Adrenal gland (tissue), 12 donors: ENCODE data around the gene SLC2A6. TPM values are rescaled to one million over a fixed set of nuclear protein-coding genes. Genes with fewer than 3 reads are reported as not detected.

Source experiments
- DNase-seq, 7 donors: peaks; one replicate each; pipeline ENCODE4 v3.0.0-alpha.2; 2019 to 2020
- H3K27ac ChIP-seq, 5 donors: fragments of 200-600 bp; sonication (generic) in 4 of 5; 1 replicate in 3 of 5; 2 replicates in 2 of 5; pipeline versions ENCODE4 v1.5.1 to v1.8.0; 2016 to 2020; ENCODE audit warnings: mild to moderate bottlenecking in 1 of 5
- H3K27me3 ChIP-seq: fragments of 200-600 bp; 2 replicates; pipeline ENCODE4 v1.8.0; 2021
- H3K36me3 ChIP-seq, 2 donors: fragments of 200-600 bp; replicated peaks in 1 of 2; 1 replicate in 1 of 2; 2 replicates in 1 of 2; pipeline versions ENCODE4 v1.5.1 to v1.8.0; 2018 to 2022
- H3K4me1 ChIP-seq, 2 donors: fragments of 200-600 bp; replicated peaks in 1 of 2; 1 replicate in 1 of 2; 2 replicates in 1 of 2; pipeline versions ENCODE4 v1.5.1 to v1.8.0; 2018 to 2021
- H3K4me3 ChIP-seq, 4 donors: fragments of 200-600 bp; sonication (generic) in 3 of 4; one replicate each; pipeline ENCODE4 v1.5.1; 2016 to 2018
- H3K9me3 ChIP-seq, 3 donors: fragments of 200-600 bp; sonication (generic) in 1 of 3; replicated peaks in 1 of 3; 1 replicate in 2 of 3; 2 replicates in 1 of 3; pipeline versions ENCODE4 v1.5.1 to v1.8.0; 2016 to 2021
- CTCF ChIP-seq, 6 experiments: fragments of 450-650 bp in 4 of 6; fragments of 200-600 bp in 2 of 6; sonication (generic) in 1 of 6; IDR thresholded peaks; 1 replicate in 5 of 6; 2 replicates in 1 of 6; pipeline versions ENCODE4 v1.5.1 to v1.8.0; 2016 to 2021; ENCODE audit warnings: antibody characterized with exemption in 6 of 6, mild to moderate bottlenecking in 2 of 6, moderate library complexity in 1 of 6
- POLR2A ChIP-seq, 2 donors: fragments of 450-650 bp; IDR thresholded peaks; one replicate each; pipeline ENCODE4 v1.6.1; 2017; ENCODE audit warnings: antibody characterized with exemption in 2 of 2, mild to moderate bottlenecking in 2 of 2, moderate library complexity in 1 of 2
- WGBS, 4 donors: extraction: QIAGEN DNeasy Blood & Tissue Kit in 2 of 4; methylation state at CpG; one replicate each; pipeline versions ENCODE4 v1.1.5 to v1.1.7; 2013 to 2017; 5-methylcytosine and 5-hydroxymethylcytosine counted together
- intact Hi-C, 2 donors: fragments of 100-400 bp; cut with DNase I; formaldehyde crosslinking; loops; one replicate each; pipeline versions ENCODE4 v1.14.1 to v1.15.0; 2022 to 2023
- polyA plus RNA-seq, 3 donors: library from polyadenylated mRNA; stranded (reverse); fragments of 200-250 nt in 2 of 3; fragments of 350-450 nt in 1 of 3; fragmentation: Illumina TruSeq in 1 of 3; extraction: RNeasy Lipid Tissue Mini Kit (QIAGEN cat#74804) in 1 of 3; gene quantifications; one replicate each; pipeline ENCODE4 v1.2.3, GENCODE V29; 2013 to 2014
- total RNA-seq, 9 donors: library from RNA; depleted of rRNA in 4 of 9; stranded (reverse); fragments of >200 nt in 4 of 9; fragments of 120-200 nt in 1 of 9; fragmentation: NEBNext Ultra II Directional in 1 of 9; extraction: Animal tissue kit (Norgen Biotek cat#: 25700) in 1 of 9; gene quantifications; one replicate each; pipeline versions ENCODE4 v1.1.0 to v1.2.4, GENCODE V29; 2013 to 2023
- donor health status: healthy with polysubstance abuse.
- donor health status: Bipolar disorder and iron deficiency.
- donor health status: DM: yes; HTN: yes; CAD: no.
- donor health status: DM: no; HTN: no; CAD: no.
- donor health status: DM: no; HTN: no; CAD: no.
- donor health status: DM: yes; HTN: yes; CAD: no.

Gene SLC2A6
- total and polyA plus RNA-seq, 12 donors = 1.4 to 79.1 (median 5.8) TPM

GRCh38 chr9:133461975-133462374 is 16.9 kb downstream of the SLC2A6 start:
- DNase-seq = no peak
- no peaks in the 10 kb centered on the region for H3K36me3 ChIP-seq
- no peaks in the 10 kb centered on the region for H3K27me3 ChIP-seq
- H3K27ac ChIP-seq = no peak overlapping the region
- TF ChIP-seq POLR2A (IDR thresholded peaks at IDR 0.05) = no peak
- H3K9me3 ChIP-seq = no peaks in the 10 kb centered on the region
- H3K4me3 ChIP-seq = no peak overlapping the region
- WGBS, 4 donors = 40 to 88% (median 63%) methylated on average over 1 to 4 of the region's 4 CpGs
- peaks cover 0 to 21% of the 10 kb centered on the region in 2 donors for H3K4me1 ChIP-seq
- intact Hi-C loops = no loop called here

- WGBS, 4 donors = 6 to 21% (median 11%) methylated on average over 10 to 30 of the region's 30 CpGs
- no peaks in the 10 kb centered on the region for H3K27me3 ChIP-seq
- TF ChIP-seq CTCF (IDR thresholded peaks at IDR 0.05) = no peak
- no peak for TF ChIP-seq POLR2A (IDR thresholded peaks at IDR 0.05)
- peak; percentile 63 to 86 (median 75) for DNase-seq
- no peaks in the 10 kb centered on the region for H3K36me3 ChIP-seq
- intact Hi-C loops = no loop called here
- peaks cover 0 to 21% of the 10 kb centered on the region in 2 donors for H3K4me1 ChIP-seq
- H3K27ac ChIP-seq = peak overlapping the region; percentile 33 to 96 (median 92)
- H3K9me3 ChIP-seq = no peaks in the 10 kb centered on the region
- peak overlapping the region in 2 of 4 donors; percentile 76 to 91 for H3K4me3 ChIP-seq
These were observed 18.3 kb downstream of the SLC2A6 start for GRCh38 chr9:133460405-133461175.

DNA sequence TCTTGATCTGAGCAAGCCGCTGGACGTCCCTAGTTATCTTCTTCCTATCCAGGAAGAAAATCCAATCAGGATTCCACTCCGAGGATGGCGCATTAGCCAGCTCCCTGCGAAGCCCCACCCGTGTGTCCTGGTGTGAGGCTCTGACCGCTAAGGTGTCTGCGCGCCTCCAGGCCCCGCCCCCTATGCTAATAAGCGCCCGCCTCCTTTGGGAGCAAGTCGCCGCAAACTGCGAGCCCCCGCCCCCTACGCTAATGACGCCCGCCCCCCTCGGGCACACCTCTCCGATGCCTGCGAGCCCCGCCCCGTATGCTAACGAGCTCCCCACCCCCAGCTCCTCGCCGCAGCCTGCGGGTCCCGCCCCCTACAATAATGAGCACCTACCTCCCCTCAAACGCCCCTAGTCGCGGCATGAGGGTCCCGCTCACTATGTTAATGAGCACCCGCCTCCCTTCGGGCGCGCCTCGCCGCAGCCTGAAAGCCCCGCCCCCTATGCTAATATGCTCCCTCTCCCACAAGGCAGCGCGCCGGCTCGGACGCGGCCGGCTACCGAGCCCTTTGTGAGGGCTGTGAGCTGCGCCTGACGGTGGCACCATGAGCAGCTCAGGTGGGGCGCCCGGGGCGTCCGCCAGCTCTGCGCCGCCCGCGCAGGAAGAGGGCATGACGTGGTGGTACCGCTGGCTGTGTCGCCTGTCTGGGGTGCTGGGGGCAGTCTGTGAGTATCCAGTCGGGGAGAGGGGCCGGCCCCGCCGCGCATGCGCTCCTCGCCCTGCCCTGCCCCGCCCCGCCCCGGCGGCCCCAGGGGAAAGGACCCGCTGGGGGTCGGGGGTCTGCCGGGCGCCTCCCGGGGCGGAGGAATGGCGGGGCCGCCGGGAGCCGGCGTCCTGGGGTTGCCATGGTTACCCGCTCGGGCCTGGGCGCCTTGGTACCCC is 19.2 kb downstream of the SLC2A6 start, which contains the start of gene CACFD1:
TSS of gene CACFD1 (plus strand) at position 503 of the 929 bp plus-strand sequence. CDS start at position 592, 89 bp downstream.
- WGBS, 4 donors = 0 to 4% (median 1%) methylated on average over 3 to 86 of the region's 86 CpGs
- Histone ChIP-seq H3K36me3 (no peaks in the 10 kb centered on the region), H3K27ac (peak within 1 kb of the TSS; percentile 33 to 96 (median 92)), H3K27me3 (no peaks in the 10 kb centered on the region), H3K4me3 (peak within 1 kb of the TSS; percentile 38 to 91 (median 60)), H3K9me3 (no peaks in the 10 kb centered on the region), H3K4me1 (peaks cover 0 to 21% of the 10 kb centered on the region in 2 donors)
- TF ChIP-seq CTCF (IDR thresholded peaks at IDR 0.05) = no peak
- TF ChIP-seq POLR2A (IDR thresholded peaks at IDR 0.05) = peak; percentile 78 to 80
- DNase-seq = peak; percentile 97 to 99 (median 98)
- intact Hi-C loops = no loop called here

DNA sequence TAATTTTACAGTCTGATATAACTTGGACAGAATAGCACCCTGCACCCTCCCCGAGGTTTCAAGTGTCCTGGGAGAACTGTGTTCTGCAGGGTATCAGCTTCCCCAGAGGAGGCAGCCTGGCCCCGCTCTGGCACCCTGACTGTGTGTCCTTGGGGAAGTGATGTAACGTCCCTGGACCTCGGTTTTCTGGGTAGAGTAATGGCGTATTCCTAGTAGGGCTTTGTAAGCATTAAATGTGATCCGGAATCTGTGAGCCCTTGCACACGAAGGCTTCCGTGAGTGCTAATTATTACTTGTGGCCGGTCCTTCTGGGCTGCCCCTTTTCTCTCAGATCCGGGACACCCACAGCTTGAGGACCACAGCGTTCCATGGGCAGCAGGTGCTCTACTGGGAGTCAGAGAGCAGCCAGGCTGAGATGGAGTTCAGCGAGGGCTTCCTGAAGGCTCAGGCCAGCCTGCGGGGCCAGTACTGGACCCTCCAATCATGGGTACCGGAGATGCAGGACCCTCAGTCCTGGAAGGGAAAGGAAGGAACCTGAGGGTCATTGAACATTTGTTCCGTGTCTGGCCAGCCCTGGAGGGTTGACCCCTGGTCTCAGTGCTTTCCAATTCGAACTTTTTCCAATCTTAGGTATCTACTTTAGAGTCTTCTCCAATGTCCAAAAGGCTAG is 20.1 kb downstream of the SLC2A6 start:
- Histone ChIP-seq H3K27me3 (no peaks in the 10 kb centered on the region), H3K4me1 (peaks cover 0 to 21% of the 10 kb centered on the region in 2 donors), H3K9me3 (no peaks in the 10 kb centered on the region), H3K27ac (peak overlapping the region in 2 of 5 donors; percentile 95 to 96), H3K4me3 (peak overlapping the region in 1 of 4 donors; percentile 76), H3K36me3 (no peaks in the 10 kb centered on the region)
- 46 to 57% (median 47%) methylated on average over 14 to 16 of the region's 16 CpGs for WGBS, 4 donors
- TF ChIP-seq POLR2A (IDR thresholded peaks at IDR 0.05) = no peak
- peak in 1 of 6 experiments; percentile 11 for TF ChIP-seq CTCF (IDR thresholded peaks at IDR 0.05)
- intact Hi-C loops = no loop called here
- peak in 6 of 7 donors; percentile 63 to 71 (median 67) for DNase-seq
